H9 (cell line): ENCODE measurements around the gene OSTN. TPM values are rescaled to one million over a fixed set of nuclear protein-coding genes. Genes with fewer than 3 reads are reported as not detected.

Experiments
- DNase-seq: peaks from one replicate; pipeline ENCODE4 v3.0.0-alpha.2; 2017
- H2AFZ ChIP-seq: one replicate; pipeline ENCODE4 v1.6.1; 2013; ENCODE audit warnings: mild to moderate bottlenecking, low read length, control low read depth, moderate library complexity
- H2AK5ac ChIP-seq: 2 replicates; pipeline ENCODE4 v1.6.1; 2013; ENCODE audit warnings: low read length, control low read depth, mixed read lengths; ENCODE audit not compliant: insufficient read length
- H2BK120ac ChIP-seq: one replicate; pipeline ENCODE4 v1.6.1; 2013; ENCODE audit warnings: low read depth, mild to moderate bottlenecking, low read length, control low read depth, inconsistent platforms; ENCODE audit not compliant: poor library complexity, severe bottlenecking
- H2BK12ac ChIP-seq: 2 replicates; pipeline ENCODE4 v1.6.1; 2013; ENCODE audit warnings: low read length, control low read depth, mixed read lengths, low read depth; ENCODE audit not compliant: insufficient read length
- H2BK15ac ChIP-seq: 2 replicates; pipeline ENCODE4 v1.6.1; 2013; ENCODE audit warnings: low read depth, low read length, control low read depth
- H2BK20ac ChIP-seq: one replicate; pipeline ENCODE4 v1.6.1; 2013; ENCODE audit warnings: low read depth, mild to moderate bottlenecking, low read length, control low read depth, inconsistent platforms; ENCODE audit not compliant: poor library complexity, severe bottlenecking
- H2BK5ac ChIP-seq: 2 replicates; pipeline ENCODE4 v1.6.1; 2013; ENCODE audit warnings: low read length, control low read depth, mixed read lengths; ENCODE audit not compliant: insufficient read length
- H3K14ac ChIP-seq: 2 replicates; pipeline ENCODE4 v1.6.1; 2013; ENCODE audit warnings: low read length, control low read depth; ENCODE audit not compliant: insufficient read depth
- H3K18ac ChIP-seq: 2 replicates; pipeline ENCODE4 v1.6.1; 2013; ENCODE audit warnings: low read depth, mild to moderate bottlenecking, mixed read lengths, low read length, control low read depth; ENCODE audit not compliant: insufficient read length
- H3K23ac ChIP-seq: 2 replicates; pipeline ENCODE4 v1.6.1; 2013; ENCODE audit warnings: low read length, control low read depth, mixed read lengths, low read depth; ENCODE audit not compliant: insufficient read length
- H3K23me2 ChIP-seq: 2 replicates; pipeline ENCODE4 v1.6.1; 2013; ENCODE audit warnings: low read depth, mild to moderate bottlenecking, mixed read lengths, low read length, control low read depth; ENCODE audit not compliant: insufficient read length, poor library complexity, severe bottlenecking
- H3K27ac ChIP-seq: 2 replicates; pipeline ENCODE4 v1.5.1; 2013; ENCODE audit warnings: low read length, control low read depth, mixed read lengths, low read depth; ENCODE audit not compliant: insufficient read length
- H3K27me3 ChIP-seq: 2 replicates; pipeline ENCODE4 v1.6.1; 2013; ENCODE audit warnings: low read length, control low read depth, inconsistent platforms; ENCODE audit not compliant: insufficient read depth
- H3K4ac ChIP-seq: 2 replicates; pipeline ENCODE4 v1.6.1; 2013; ENCODE audit warnings: low read depth, mild to moderate bottlenecking, control low read depth, inconsistent platforms, low read length, moderate library complexity
- H3K4me1 ChIP-seq: 2 replicates; pipeline ENCODE4 v1.6.1; 2013; ENCODE audit warnings: low read length, control low read depth, inconsistent platforms; ENCODE audit not compliant: insufficient read depth
- H3K4me2 ChIP-seq: 2 replicates; pipeline ENCODE4 v1.6.1; 2013; ENCODE audit warnings: low read length, control low read depth, mixed read lengths; ENCODE audit not compliant: insufficient read length, insufficient read depth
- H3K56ac ChIP-seq: 2 replicates; pipeline ENCODE4 v1.6.1; 2013; ENCODE audit warnings: low read depth, mild to moderate bottlenecking, mixed read lengths, low read length, control low read depth; ENCODE audit not compliant: insufficient read length
- H3K79me1 ChIP-seq: 2 replicates; pipeline ENCODE4 v1.6.1; 2013; ENCODE audit warnings: low read depth, mild to moderate bottlenecking, moderate library complexity, low read length, control low read depth, inconsistent platforms; ENCODE audit not compliant: insufficient read depth, poor library complexity, severe bottlenecking
- H3K79me2 ChIP-seq: 2 replicates; pipeline ENCODE4 v1.6.1; 2013; ENCODE audit warnings: low read length, control low read depth, inconsistent platforms; ENCODE audit not compliant: insufficient read depth
- H3K9ac ChIP-seq: 2 replicates; pipeline ENCODE4 v1.6.1; 2013; ENCODE audit warnings: low read length, control low read depth, mixed read lengths; ENCODE audit not compliant: insufficient read length; ENCODE audit errors: extremely low read depth
- H3K9me3 ChIP-seq: one replicate; pipeline ENCODE4 v1.6.1; 2013; ENCODE audit warnings: low read depth, low read length, inconsistent platforms; ENCODE audit not compliant: control insufficient read depth
- H3T11ph ChIP-seq: one replicate; pipeline ENCODE4 v1.6.1; 2013; ENCODE audit warnings: mild to moderate bottlenecking, low read length, control low read depth, inconsistent platforms
- H4K20me1 ChIP-seq: one replicate; pipeline ENCODE4 v1.6.1; 2013; ENCODE audit not compliant: control insufficient read depth, insufficient read length, insufficient read depth
- H4K5ac ChIP-seq: 2 replicates; pipeline ENCODE4 v1.6.1; 2013; ENCODE audit warnings: low read depth, mild to moderate bottlenecking, mixed read lengths, low read length, control low read depth; ENCODE audit not compliant: insufficient read length
- H4K8ac ChIP-seq: replicated peaks from 2 replicates; pipeline ENCODE4 v1.6.1; 2013; ENCODE audit warnings: low read length, control low read depth, mixed read lengths, low read depth; ENCODE audit not compliant: insufficient read length
- H4K91ac ChIP-seq: 2 replicates; pipeline ENCODE4 v1.6.1; 2013; ENCODE audit warnings: low read depth, mild to moderate bottlenecking, moderate library complexity, mixed read lengths, low read length, control low read depth; ENCODE audit not compliant: insufficient read length
- H3K27ac Mint-ChIP-seq, 3 experiments: 2 replicates in 2 of 3; 3 replicates in 1 of 3; pipeline ENCODE4 v1.8.0; 2020 to 2021; ENCODE audit warnings: mixed read lengths in 3 of 3, mild to moderate bottlenecking in 1 of 3, moderate library complexity in 1 of 3
- H3K27me3 Mint-ChIP-seq: 2 replicates; pipeline ENCODE4 v1.8.0; 2021; ENCODE audit warnings: low read depth, mild to moderate bottlenecking, moderate library complexity, mixed read lengths
- H3K36me3 Mint-ChIP-seq, 3 experiments: 2 replicates in 2 of 3; 3 replicates in 1 of 3; pipeline ENCODE4 v1.8.0; 2020 to 2021; ENCODE audit warnings: low read depth in 3 of 3, mixed read lengths in 3 of 3; ENCODE audit not compliant: insufficient read depth in 1 of 3
- H3K4me1 Mint-ChIP-seq, 2 experiments: 2 replicates each; pipeline ENCODE4 v1.8.0; 2020; ENCODE audit warnings: mixed read lengths in 2 of 2
- H3K4me3 Mint-ChIP-seq, 2 experiments: 2 replicates in 1 of 2; 3 replicates in 1 of 2; pipeline ENCODE4 v1.8.0; 2020 to 2021; ENCODE audit warnings: mild to moderate bottlenecking in 2 of 2, mixed read lengths in 2 of 2, moderate library complexity in 1 of 2
- H3K9me3 Mint-ChIP-seq, 2 experiments: 2 replicates in 1 of 2; 3 replicates in 1 of 2; pipeline ENCODE4 v1.8.0; 2020; ENCODE audit warnings: mild to moderate bottlenecking in 2 of 2, mixed read lengths in 2 of 2, moderate library complexity in 1 of 2
- CTCF ChIP-seq: fragments of 200-600 bp; sonication (generic); conservative IDR thresholded peaks from 3 replicates; pipeline ENCODE4 v1.8.0; 2021; ENCODE audit warnings: antibody characterized with exemption, mild to moderate bottlenecking
- WGBS: extraction: QIAGEN DNeasy Blood & Tissue Kit; methylation state at CpG from one replicate; pipeline ENCODE4 v1.1.7; 2013; ENCODE audit warnings: missing lambda C conversion rate, low lambda C conversion rate, mixed read lengths; ENCODE audit not compliant: insufficient read length; ENCODE audit errors: extremely low coverage; 5-methylcytosine and 5-hydroxymethylcytosine counted together
- total RNA-seq: library from RNA; stranded (reverse); gene quantifications from 2 replicates; pipeline ENCODE4 v1.2.1, GENCODE V29; 2021

The OSTN gene
- total RNA-seq, 1 experiment from 2014 or later, result 0.07 TPM

- no peak overlapping the region for H2AK5ac ChIP-seq
These were observed 41.4 kb downstream of the OSTN start for GRCh38 chr3:191240486-191240885.

More at GRCh38 chr3:191240486-191240885, 41.4 kb downstream of the OSTN start:
- Histone ChIP-seq H2BK5ac (no peak overlapping the region), H2BK120ac (no peak overlapping the region), H3K9ac (no peak overlapping the region), H3K4me1 (no peaks in the 10 kb centered on the region; the same call in 1 of the 2 replicates), H4K5ac (no peak overlapping the region), H3K23ac (no peak overlapping the region), H3K18ac (no peak overlapping the region), H2AFZ (no peak overlapping the region), H3K27ac (no peak overlapping the region), H3K56ac (no peak overlapping the region), H3T11ph (no peak overlapping the region), H3K9me3 (no peaks in the 10 kb centered on the region), H4K91ac (no peak overlapping the region), H3K79me2 (no peaks in the 10 kb centered on the region), H3K23me2 (no peaks in the 10 kb centered on the region), H4K8ac (no peak overlapping the region), H3K4ac (no peak overlapping the region), H3K4me2 (no peak overlapping the region), H3K14ac (no peak overlapping the region), H2BK15ac (no peak overlapping the region), H4K20me1 (no peaks in the 10 kb centered on the region), H2BK12ac (no peak overlapping the region), H2BK20ac (no peak overlapping the region), H3K27me3 (no peaks in the 10 kb centered on the region), H3K79me1 (no peaks in the 10 kb centered on the region)
- H3K4me1 Mint-ChIP-seq, result peaks cover 45 to 48% of the 10 kb centered on the region in 2 experiments
- H3K4me3 Mint-ChIP-seq, result no peak overlapping the region
- no peak for DNase-seq
- no CpG with 5 or more reads among the region's 5 CpGs for WGBS
- H3K9me3 Mint-ChIP-seq, result no peaks in the 10 kb centered on the region
- H3K36me3 Mint-ChIP-seq, result no peaks in the 10 kb centered on the region
- no peaks in the 10 kb centered on the region for H3K27me3 Mint-ChIP-seq
- H3K27ac Mint-ChIP-seq, result no peak overlapping the region
- TF ChIP-seq CTCF, result no peak
